PC-9 (cell line): ENCODE measurements around the gene TRAT1. TPM values are rescaled to one million over a fixed set of nuclear protein-coding genes. Genes with fewer than 3 reads are reported as not detected.

Source experiments
- BruUV-seq: library from RNA; stranded (reverse); fragments of 400-500 nt; replicated peaks from 2 replicates; lab custom pipeline; 2021; lab: Mats Ljungman, UMichigan
- CTCF ChIA-PET: fragments of 300-600 bp; sonication (Branson Sonifier 250); formaldehyde crosslinking; loops from one replicate; lab custom pipeline; 2022; ENCODE audit warnings: antibody characterized with exemption; lab: Charles Lee
- POLR2A ChIA-PET: fragments of 300-600 bp; sonication (Branson Sonifier 250); formaldehyde crosslinking; loops from one replicate; lab custom pipeline; 2022; ENCODE audit warnings: antibody characterized with exemption; ENCODE audit not compliant: unreplicated experiment; lab: Charles Lee
- DNase-seq, 2 experiments: peaks; one replicate each; pipeline versions ENCODE4 v3.0.0 to v3.0.0-alpha.2; 2015 to 2022; ENCODE audit warnings: mixed read lengths in 1 of 2
- H2AFZ ChIP-seq: fragments of 200-600 bp; sonication (generic); 2 replicates; pipeline ENCODE4 v1.8.1; 2017; ENCODE audit warnings: antibody characterized with exemption
- H3F3A ChIP-seq: fragments of 200-600 bp; sonication (generic); 2 replicates; pipeline ENCODE4 v1.8.1; 2017; ENCODE audit warnings: antibody characterized with exemption, mild to moderate bottlenecking, low read depth; ENCODE audit not compliant: insufficient read depth
- H3K27ac ChIP-seq: fragments of 200-600 bp; sonication (generic); 2 replicates; pipeline ENCODE4 v1.6.1; 2016; ENCODE audit warnings: mixed run types
- H3K27me3 ChIP-seq: fragments of 200-600 bp; sonication (generic); 2 replicates; pipeline ENCODE4 v1.6.1; 2016; ENCODE audit warnings: low read depth, mixed run types; ENCODE audit not compliant: insufficient read depth
- H3K36me3 ChIP-seq: fragments of 200-600 bp; sonication (generic); 2 replicates; pipeline ENCODE4 v1.6.1; 2016; ENCODE audit warnings: low read depth, mixed run types
- H3K4me1 ChIP-seq: fragments of 200-600 bp; sonication (generic); replicated peaks from 2 replicates; pipeline ENCODE4 v1.6.1; 2016; ENCODE audit warnings: mixed run types; ENCODE audit not compliant: insufficient read depth
- H3K4me2 ChIP-seq: fragments of 200-600 bp; sonication (generic); 2 replicates; pipeline ENCODE4 v1.6.1; 2017; ENCODE audit warnings: mixed run types
- H3K4me3 ChIP-seq: fragments of 200-600 bp; sonication (generic); 2 replicates; pipeline ENCODE4 v1.6.1; 2016; ENCODE audit warnings: mixed run types
- H3K79me2 ChIP-seq: fragments of 200-600 bp; sonication (generic); 2 replicates; pipeline ENCODE4 v1.6.1; 2017; ENCODE audit warnings: low read depth, mixed run types
- H3K9me2 ChIP-seq: fragments of 200-600 bp; sonication (generic); 2 replicates; pipeline ENCODE4 v1.8.1; 2017; ENCODE audit warnings: mild to moderate bottlenecking; ENCODE audit not compliant: insufficient read depth
- H3K9me3 ChIP-seq: fragments of 200-600 bp; sonication (generic); 2 replicates; pipeline ENCODE4 v1.8.1; 2016; ENCODE audit warnings: low read depth; ENCODE audit not compliant: insufficient read depth
- H4K20me1 ChIP-seq: fragments of 200-600 bp; sonication (generic); 2 replicates; pipeline ENCODE4 v1.8.1; 2017; ENCODE audit not compliant: insufficient read depth
- CTCF ChIP-seq: fragments of 200-600 bp; sonication (generic); conservative IDR thresholded peaks from 2 replicates; pipeline ENCODE4 v1.6.1; 2017; ENCODE audit warnings: mixed run types, antibody characterized with exemption, mild to moderate bottlenecking, moderate library complexity
- EZH2 ChIP-seq: fragments of 200-600 bp; sonication (generic); IDR thresholded peaks from 2 replicates; pipeline ENCODE4 v1.8.0; 2017; ENCODE audit warnings: antibody characterized with exemption, low read depth
- intact Hi-C: fragments of 100-400 bp; cut with micrococcal nuclease; formaldehyde crosslinking; loops from one replicate; pipeline ENCODE4 v1.10.0; 2022; ENCODE audit not compliant: unreplicated experiment
- total RNA-seq: library from RNA; stranded (reverse); gene quantifications from 2 replicates; pipeline ENCODE4 v1.2.3, GENCODE V29; 2021

The TRAT1 gene
- total RNA-seq, 1 experiment from 2014 or later, result not detected

- no peak overlapping the region for H3K4me3 ChIP-seq
- no peaks in the 10 kb centered on the region for H3K27me3 ChIP-seq
- H3K9me3 ChIP-seq, result no peaks in the 10 kb centered on the region
- no peak overlapping the region for H2AFZ ChIP-seq
- CTCF ChIA-PET, result no interaction called here
- H3K4me1 ChIP-seq, result no peaks in the 10 kb centered on the region
- no peaks in the 10 kb centered on the region for H4K20me1 ChIP-seq
- no peak overlapping the region for H3K27ac ChIP-seq
- H3K79me2 ChIP-seq, result no peaks in the 10 kb centered on the region
- POLR2A ChIA-PET, result no interaction called here
- H3K4me2 ChIP-seq, result no peak overlapping the region
- no peaks in the 10 kb centered on the region for H3K9me2 ChIP-seq
- H3K36me3 ChIP-seq, result no peaks in the 10 kb centered on the region
- intact Hi-C loops, result no loop called here
- no TSS peak for BruUV-seq
- no peak for TF ChIP-seq EZH2
- no peak for TF ChIP-seq CTCF
- H3F3A ChIP-seq, result no peaks in the 10 kb centered on the region
- no peak for DNase-seq
These were observed 11.0 kb downstream of the TRAT1 start for GRCh38 chr3:108833611-108834010.

- no peaks in the 10 kb centered on the region for H3K79me2 ChIP-seq
These were observed 12.0 kb downstream of the TRAT1 start for GRCh38 chr3:108834551-108834950.

GRCh38 chr3:108835101-108835500 is 12.5 kb downstream of the TRAT1 start:
- H3F3A ChIP-seq, result no peaks in the 10 kb centered on the region
- no peaks in the 10 kb centered on the region for H3K27me3 ChIP-seq
- no peak for DNase-seq
- POLR2A ChIA-PET, result no interaction called here
- intact Hi-C loops, result no loop called here
- H4K20me1 ChIP-seq, result no peaks in the 10 kb centered on the region
- CTCF ChIA-PET, result no interaction called here
- H3K4me3 ChIP-seq, result no peak overlapping the region
- H3K4me1 ChIP-seq, result no peaks in the 10 kb centered on the region
- no peaks in the 10 kb centered on the region for H3K9me3 ChIP-seq
- no peaks in the 10 kb centered on the region for H3K79me2 ChIP-seq
- no peak overlapping the region for H3K4me2 ChIP-seq
- H2AFZ ChIP-seq, result no peak overlapping the region
- H3K9me2 ChIP-seq, result no peaks in the 10 kb centered on the region
- BruUV-seq, result no TSS peak
- TF ChIP-seq EZH2, result no peak
- no peak for TF ChIP-seq CTCF
- no peak overlapping the region for H3K27ac ChIP-seq
- no peaks in the 10 kb centered on the region for H3K36me3 ChIP-seq

More at GRCh38 chr3:108834551-108834950, 12.0 kb downstream of the TRAT1 start:
- intact Hi-C loops, result no loop called here
- H3K36me3 ChIP-seq, result no peaks in the 10 kb centered on the region
- no peaks in the 10 kb centered on the region for H3K4me1 ChIP-seq
- H2AFZ ChIP-seq, result no peak overlapping the region
- ChIA-PET CTCF (no interaction called here), POLR2A (no interaction called here)
- no peaks in the 10 kb centered on the region for H3K27me3 ChIP-seq
- no peaks in the 10 kb centered on the region for H3K9me3 ChIP-seq
- H3K4me2 ChIP-seq, result no peak overlapping the region
- DNase-seq, result no peak
- BruUV-seq, result no TSS peak
- no peak for TF ChIP-seq EZH2
- TF ChIP-seq CTCF, result no peak
- no peak overlapping the region for H3K27ac ChIP-seq
- no peak overlapping the region for H3K4me3 ChIP-seq
- no peaks in the 10 kb centered on the region for H4K20me1 ChIP-seq
- no peaks in the 10 kb centered on the region for H3K9me2 ChIP-seq
- no peaks in the 10 kb centered on the region for H3F3A ChIP-seq
